Left renal pelvis (tissue), 4 donors: Measurements from ENCODE around the gene CCDC122. TPM values are rescaled to one million over a fixed set of nuclear protein-coding genes. Genes with fewer than 3 reads are reported as not detected.
A peak's percentile ranks its signal among the peaks of the same experiment; 100 is the strongest.

Source experiments
- DNase-seq, 4 donors: peaks; one replicate each; pipeline ENCODE4 v3.0.0-alpha.2; 2013; ENCODE audit warnings: low read depth in 4 of 4, low spot score in 3 of 4
- polyA plus RNA-seq, 4 donors: library from polyadenylated mRNA; unstranded; fragments of 120-200 nt; gene quantifications; one replicate each; pipeline ENCODE4 v1.2.1, GENCODE V29; 2013; ENCODE audit not compliant: insufficient read length in 4 of 4

The CCDC122 gene
- polyA plus RNA-seq = 10 to 100 TPM in 2 of 4 donors, 1 to 10 TPM in 2; 5.8 to 12.6 (median 10.3) TPM

- DNase-seq = peak; percentile 46 to 62 (median 52)
Observed at GRCh38 chr13:43878892-43879754, at the start of gene CCDC122. Gene CCDC122, minus strand, starts transcription at chr13:43879740. Its CDS starts 10,364 bp downstream, at chr13:43869376.

- no peak for DNase-seq
Observed at GRCh38 chr13:43924549-43925245, 45.2 kb upstream of the CCDC122 start.

DNA sequence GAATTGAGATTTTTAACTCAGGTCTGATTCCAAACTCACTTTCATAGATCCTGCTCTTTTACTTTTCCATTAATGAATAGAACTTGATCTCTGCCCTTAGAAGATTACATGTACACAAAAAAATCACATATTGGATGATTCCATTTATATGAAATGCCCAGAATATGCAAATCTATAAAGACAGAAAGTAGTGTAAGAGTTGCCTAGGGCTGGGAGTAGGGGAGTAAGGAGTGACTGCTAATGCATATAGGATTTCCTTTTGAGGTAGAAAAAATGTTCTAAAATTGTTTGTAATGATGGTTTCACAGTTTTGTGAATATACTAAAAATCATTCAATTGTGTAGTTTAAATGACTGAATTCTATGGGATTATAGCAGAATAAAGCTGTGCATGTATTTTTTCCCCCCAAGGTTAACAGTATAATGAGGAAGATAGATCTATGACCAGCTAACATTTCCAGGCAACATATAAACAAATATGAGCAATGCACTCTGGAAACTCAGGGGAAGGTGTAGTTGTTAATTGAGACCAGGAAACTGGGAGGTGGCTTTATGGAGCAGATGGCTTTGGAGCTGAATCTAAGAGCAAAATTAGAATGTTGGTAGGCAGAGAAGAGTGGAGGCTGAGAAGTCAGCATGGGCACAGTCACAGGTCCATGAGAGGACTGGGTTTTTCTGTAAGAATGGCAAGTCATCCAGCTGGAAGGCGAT, 41.6 kb upstream of the CCDC122 start:
- DNase-seq = no peak

DNA sequence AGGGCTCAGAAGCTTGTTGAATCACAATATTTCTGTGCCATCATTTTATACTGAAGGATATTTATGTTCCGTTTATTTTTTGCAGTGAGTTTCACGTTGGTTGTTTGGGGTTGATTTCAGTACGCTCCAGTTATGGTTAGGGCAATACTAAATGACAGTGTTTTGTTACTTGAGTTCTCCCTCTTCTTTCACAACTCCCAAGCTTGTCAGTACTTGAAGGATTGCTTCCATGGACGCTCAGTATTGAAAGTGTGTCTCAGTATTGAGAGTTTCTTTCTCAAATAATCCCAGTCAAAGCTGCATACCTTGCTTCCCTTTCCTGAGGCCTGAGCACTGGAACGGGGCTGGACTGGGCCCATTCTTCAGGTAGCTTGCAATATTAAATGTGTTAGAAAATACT, 39.1 kb upstream of the CCDC122 start:
- DNase-seq = no peak

GRCh38 chr13:43916828-43917227, 37.3 kb upstream of the CCDC122 start:
- no peak for DNase-seq

DNA sequence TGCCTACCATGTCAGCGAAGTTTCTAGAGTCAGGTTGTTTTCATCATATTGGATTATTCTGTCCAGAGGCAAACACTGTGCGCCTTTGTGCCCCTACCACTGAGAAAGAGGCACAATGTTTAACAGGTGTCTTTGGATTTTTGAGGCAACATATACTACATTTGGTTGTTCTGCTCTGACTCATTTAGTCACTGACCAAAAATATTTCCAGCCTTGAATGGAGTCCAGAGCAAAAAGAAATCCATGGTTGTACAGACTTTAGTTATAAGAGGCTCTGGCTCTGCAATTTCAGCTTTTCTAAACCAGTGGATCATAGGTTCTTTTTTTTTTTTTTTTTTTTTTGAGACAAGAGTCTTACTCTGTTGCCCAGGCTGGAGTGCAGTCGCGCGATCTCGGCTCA, 35.9 kb upstream of the CCDC122 start:
- no peak for DNase-seq

DNA sequence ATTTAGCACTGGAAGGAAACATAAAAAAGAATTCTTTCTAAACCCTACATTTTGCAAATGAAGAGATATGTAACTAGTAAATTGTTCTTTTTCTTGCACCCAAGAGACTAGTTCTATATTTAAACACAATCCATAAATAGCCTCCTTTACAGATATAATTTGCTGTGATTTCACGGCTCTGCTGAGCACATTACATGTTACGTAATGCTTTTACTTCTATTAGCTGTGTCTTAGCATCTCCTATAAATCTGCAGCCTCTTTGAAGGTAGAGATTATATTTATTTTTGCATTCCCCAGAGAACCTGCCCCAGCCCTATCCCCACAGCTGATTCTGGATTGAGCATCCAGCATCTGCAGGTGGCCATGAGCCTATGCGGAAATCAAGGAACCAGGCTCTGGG, 32.3 kb upstream of the CCDC122 start:
- no peak for DNase-seq

GRCh38 chr13:43911278-43911677, 31.7 kb upstream of the CCDC122 start:
- no peak for DNase-seq

DNA sequence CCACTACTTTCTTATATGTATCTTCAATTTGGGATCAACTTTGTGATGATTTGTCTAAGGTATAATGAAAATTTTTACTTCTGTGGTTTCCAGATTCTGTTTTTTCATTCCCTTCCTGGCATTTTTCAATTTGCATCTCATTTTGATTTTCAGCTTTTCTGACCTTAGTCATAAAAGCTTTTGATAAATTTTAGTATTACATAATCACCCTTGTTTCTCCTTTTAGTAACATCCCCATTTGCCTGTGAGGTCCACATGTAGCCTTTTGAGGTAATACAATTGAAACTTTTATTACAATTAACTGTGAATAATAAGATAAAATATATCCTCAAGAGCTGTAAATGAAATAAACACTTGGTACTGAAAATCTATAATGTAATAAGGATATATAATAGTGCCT, 31.3 kb upstream of the CCDC122 start:
- no peak for DNase-seq

DNA sequence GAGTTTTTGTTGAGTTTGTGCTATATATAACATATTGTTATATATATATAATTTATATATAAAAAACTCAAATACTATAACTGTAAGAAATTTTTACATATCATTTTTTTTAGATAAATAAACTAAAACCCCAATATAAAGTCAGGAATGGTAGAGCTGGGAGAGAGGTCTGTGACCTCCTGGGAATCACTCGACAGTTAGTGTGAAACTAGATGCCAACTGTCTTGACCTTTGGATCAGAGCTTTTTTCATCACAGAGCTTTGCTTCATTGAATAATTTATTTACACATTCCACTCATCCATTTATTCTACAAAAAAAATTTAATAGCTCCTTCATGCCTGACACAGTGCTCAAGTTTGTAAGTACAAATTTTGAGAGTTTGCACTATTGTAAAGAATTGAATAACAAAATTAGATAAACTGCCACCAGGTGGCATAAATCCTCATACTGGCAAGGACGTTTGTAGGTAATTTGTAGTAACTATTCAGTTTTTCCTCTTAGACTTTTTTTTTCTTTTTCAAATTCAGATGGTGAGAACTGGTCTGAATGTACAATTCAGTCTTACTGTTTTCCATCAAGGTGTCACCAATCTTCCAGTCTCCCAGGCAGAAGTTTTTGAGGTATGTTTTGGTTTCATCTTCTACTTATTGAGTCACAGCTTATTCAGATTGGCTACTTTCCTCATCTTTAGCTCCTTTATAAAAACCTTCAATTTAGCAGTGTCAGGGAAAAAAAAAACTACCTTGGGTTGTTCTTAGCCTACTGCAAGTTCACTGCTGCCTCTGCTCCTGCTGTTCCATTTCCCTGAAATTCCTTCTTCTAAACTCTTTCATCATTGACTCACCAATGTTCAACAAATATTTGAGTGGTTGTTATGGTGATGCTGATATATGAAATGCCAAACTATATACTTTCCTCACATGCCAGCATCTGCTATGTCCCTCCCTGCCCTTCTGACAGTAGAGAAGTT, 28.9 kb upstream of the CCDC122 start:
- peak in 3 of 4 donors; percentile 35 to 38 (median 36) for DNase-seq

GRCh38 chr13:43905435-43906031, 26.0 kb upstream of the CCDC122 start:
- DNase-seq = peak in 3 of 4 donors; percentile 46 to 62 (median 51)

DNA sequence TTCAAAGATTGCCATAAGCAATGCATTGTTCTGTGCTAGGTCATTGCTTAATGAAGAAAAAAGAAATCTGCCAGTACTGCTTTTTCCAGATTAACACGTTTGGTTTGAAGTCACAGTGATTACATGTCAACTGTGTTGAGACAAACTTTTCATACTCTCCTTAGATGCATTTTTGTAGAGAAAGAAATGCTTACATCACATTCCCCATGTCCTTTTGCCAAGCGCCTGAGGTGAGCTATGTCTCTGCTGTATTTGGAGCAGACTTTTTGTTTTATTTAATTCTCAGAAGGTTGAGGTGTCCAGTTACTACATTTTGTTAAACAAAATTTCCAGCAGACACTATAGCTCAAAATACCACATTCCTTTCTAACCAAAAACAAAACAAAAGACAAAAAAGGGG, 16.4 kb upstream of the CCDC122 start:
- DNase-seq = no peak

- no peak for DNase-seq
Observed at GRCh38 chr13:43894438-43894837, 14.9 kb upstream of the CCDC122 start.

GRCh38 chr13:43884222-43884621, 4.7 kb upstream of the CCDC122 start:
- no peak for DNase-seq

DNA sequence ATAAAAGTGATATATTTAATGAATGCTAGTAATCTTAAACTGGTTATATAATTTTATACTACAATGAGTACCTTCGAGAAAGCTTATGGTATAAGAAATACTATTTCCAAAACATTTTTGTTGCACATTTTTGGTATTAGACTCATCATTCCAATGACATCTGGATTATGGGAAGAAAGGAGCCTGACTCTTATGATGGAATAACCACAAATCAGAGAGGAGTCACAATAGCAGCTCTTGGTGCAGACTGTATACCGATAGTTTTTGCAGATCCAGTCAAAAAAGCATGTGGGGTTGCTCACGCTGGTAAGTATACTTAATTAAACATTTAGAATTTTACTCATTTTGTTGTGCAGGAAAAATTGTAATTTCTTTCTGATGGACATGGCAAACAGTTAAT, 4.1 kb upstream of the CCDC122 start:
- DNase-seq = no peak

GRCh38 chr13:43881580-43881979, 2.0 kb upstream of the CCDC122 start:
- no peak for DNase-seq

GRCh38 chr13:43880926-43881325, 1.4 kb upstream of the CCDC122 start:
- DNase-seq = no peak

DNA sequence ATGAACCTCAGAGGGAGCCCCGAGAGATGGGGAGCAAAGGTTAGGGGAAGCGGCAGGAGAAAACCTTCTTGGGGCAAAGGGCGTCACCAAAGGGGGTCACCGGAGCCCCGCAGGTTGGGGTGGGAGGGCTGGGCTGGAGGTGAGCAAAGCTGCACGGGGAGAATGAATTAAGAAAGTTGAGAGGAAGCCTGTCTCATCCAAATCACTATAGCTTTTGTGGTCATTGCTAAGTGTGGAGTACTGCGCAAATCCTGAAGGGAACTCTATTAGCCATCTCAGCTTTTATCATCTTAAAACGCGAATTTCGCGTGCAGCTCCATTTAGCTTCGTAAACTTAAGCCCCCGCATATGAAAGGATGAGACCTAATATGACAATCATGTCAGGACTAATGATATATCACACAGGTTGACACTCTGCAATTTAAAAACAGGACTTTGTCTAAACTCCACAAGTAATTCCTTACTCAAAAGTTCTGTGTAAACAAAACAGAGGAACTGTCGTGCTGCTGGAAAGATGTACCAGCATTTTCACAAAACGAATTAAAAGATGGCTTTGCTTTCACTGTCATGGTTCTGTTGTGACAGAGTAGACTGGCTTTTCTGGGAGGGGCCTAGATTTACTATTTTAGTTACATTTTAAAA, 795 bp upstream of the CCDC122 start:
- DNase-seq = peak in 1 of 4 donors; percentile 23

GRCh38 chr13:43879755-43880181, 228 bp upstream of the CCDC122 start, which contains the start of gene LACC1:
Gene LACC1, plus strand, starts transcription at chr13:43879904. Its CDS starts 1,082 bp downstream, at chr13:43880986.
- peak; percentile 14 to 26 (median 22) for DNase-seq
